SH-SY5Y (cell line): Measurements from ENCODE around the gene KXD1.

Experiments used
- GATA2 ChIP-seq: IDR thresholded peaks from 2 replicates; pipeline ENCODE4 v1.6.1; 2011; ENCODE audit warnings: mild to moderate bottlenecking, low read depth, low read length
- GATA3 ChIP-seq: IDR thresholded peaks from 2 replicates; pipeline ENCODE4 v1.6.1; 2011; ENCODE audit warnings: low read depth, mild to moderate bottlenecking, low read length, moderate library complexity

DNA sequence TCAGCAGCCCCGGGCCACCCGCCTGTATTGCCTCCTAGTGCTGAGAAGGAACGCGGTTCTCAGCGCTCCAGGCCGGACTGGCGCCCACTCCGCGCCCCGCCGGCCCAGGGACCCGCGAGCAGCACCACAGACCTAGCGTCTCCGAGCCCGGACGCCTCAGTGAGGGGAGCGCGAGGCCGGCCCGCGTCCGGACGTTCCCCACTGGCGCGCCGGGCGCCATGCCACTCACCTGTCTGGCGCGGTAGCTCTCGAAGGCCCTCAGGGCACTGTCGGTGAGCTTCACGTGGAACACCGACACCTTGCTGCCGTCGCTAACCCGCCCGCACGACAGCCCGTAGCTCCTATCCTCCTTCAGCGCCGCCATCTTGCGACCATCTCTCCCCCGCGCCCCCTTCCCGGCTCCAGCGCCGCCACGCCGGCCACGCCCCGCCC lies 36.0 kb upstream of the KXD1 start, which contains the start of gene ELL:
- no peak for TF ChIP-seq GATA2
- no peak for TF ChIP-seq GATA3
